ENCODE results near the gene CREG2. TPM values are rescaled to one million over a fixed set of nuclear protein-coding genes. Genes with fewer than 3 reads are reported as not detected.

Gene CREG2
- polyA plus RNA-seq, 1 experiment: not detected

DNA sequence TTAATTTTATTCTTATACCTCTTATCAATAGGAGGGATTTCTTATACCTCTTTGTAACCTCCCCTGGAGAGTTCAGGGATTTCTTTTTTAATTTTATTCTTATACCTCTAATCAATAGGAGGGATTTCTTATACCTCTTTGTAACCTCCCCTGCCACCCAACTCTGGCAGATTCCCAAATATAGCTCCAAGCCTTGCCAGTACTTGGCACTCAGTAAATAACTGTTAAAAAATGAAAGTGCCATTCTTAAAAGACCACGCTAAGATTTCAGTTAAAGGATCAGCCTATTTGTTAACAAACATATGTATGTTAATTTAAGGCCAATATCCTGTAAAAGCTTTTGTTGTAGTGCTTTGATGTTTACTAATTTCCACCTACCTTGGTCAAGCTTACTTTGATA, 83.6 kb downstream of the CREG2 start:
- TF ChIP-seq, protein P1, sequence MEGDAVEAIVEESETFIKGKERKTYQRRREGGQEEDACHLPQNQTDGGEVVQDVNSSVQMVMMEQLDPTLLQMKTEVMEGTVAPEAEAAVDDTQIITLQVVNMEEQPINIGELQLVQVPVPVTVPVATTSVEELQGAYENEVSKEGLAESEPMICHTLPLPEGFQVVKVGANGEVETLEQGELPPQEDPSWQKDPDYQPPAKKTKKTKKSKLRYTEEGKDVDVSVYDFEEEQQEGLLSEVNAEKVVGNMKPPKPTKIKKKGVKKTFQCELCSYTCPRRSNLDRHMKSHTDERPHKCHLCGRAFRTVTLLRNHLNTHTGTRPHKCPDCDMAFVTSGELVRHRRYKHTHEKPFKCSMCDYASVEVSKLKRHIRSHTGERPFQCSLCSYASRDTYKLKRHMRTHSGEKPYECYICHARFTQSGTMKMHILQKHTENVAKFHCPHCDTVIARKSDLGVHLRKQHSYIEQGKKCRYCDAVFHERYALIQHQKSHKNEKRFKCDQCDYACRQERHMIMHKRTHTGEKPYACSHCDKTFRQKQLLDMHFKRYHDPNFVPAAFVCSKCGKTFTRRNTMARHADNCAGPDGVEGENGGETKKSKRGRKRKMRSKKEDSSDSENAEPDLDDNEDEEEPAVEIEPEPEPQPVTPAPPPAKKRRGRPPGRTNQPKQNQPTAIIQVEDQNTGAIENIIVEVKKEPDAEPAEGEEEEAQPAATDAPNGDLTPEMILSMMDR (IDR thresholded peaks at IDR 0.05; ENCODE audit: low read depth, low read length): no peak
- no peak overlapping the region for H3K4me3 ChIP-seq (ENCODE audit: low read depth, low read length)
- ChIA-PET POLR2A (interaction anchor here (0.5 to 0.6 kb wide), 2 partner anchors 8 to 147 kb away, joined by 3 read pairs; no protein-coding TSS in a partner anchor), CTCF (no interaction called here)
- H3K27me3 ChIP-seq (ENCODE audit: control insufficient read depth, insufficient read depth, low read length): no peaks in the 10 kb centered on the region
- DNase-seq (ENCODE audit: low read depth, low spot score): no peak
- no peaks in the 10 kb centered on the region for H3K9me3 ChIP-seq (ENCODE audit: control insufficient read depth, insufficient read depth, low read length)
- H3K27ac ChIP-seq (ENCODE audit: low read depth, low read length): no peak overlapping the region

DNA sequence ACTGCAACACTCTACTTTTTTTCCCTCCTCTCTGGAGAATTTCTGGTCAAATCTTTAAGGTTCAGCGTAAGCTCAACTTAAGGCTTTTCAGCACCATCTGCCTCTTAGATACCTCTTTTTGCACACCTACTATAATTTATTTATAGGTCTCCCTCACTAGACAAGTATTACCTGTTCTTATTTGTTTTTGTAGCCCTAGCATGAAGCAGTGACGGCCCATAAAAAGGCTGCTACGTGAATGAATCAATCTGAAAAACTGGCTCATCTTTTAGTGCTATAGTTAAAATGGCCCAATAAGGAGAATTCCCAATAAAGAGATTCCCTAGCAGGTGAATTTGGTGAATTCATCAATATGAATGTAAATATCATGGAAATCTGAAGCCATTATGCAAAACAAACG, 85.3 kb downstream of the CREG2 start:
- ChIA-PET CTCF (no interaction called here), POLR2A (no interaction called here)
- no peak overlapping the region for H3K27ac ChIP-seq (ENCODE audit: low read depth, low read length)

DNA sequence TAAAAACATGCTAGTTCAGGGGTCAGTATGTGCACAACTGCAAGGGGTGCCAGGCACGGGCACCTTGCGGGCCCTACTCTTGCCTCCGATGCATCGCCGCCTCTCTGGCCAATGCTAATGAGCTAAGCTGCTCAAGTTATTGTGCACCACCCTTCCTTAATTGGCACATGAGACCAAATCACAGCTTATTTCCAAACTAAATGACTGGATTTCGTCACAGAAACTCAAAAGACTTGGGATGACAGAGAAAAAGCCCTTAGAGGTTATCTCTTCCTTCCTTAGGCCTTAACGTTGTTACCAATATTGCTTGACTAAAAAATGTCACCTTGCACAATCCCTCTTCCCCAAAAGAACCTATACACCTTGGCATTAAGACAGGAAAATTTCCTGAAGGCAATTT, 86.5 kb downstream of the CREG2 start:
- no peak for DNase-seq (ENCODE audit: low read depth, low spot score)
- Histone ChIP-seq H3K9me3 (ENCODE audit: control insufficient read depth, insufficient read depth, low read length) (no peaks in the 10 kb centered on the region), H3K27me3 (ENCODE audit: control insufficient read depth, insufficient read depth, low read length) (no peaks in the 10 kb centered on the region), H3K4me3 (ENCODE audit: low read depth, low read length) (no peak overlapping the region), H3K27ac (ENCODE audit: low read depth, low read length) (no peak overlapping the region)
- POLR2A ChIA-PET: no interaction called here
- TF ChIP-seq, protein P1 (IDR thresholded peaks at IDR 0.05; ENCODE audit: low read depth, low read length): no peak
- CTCF ChIA-PET: interaction anchor here (0.6 to 0.7 kb wide), 2 partner anchors 107 to 822 kb away, joined by 3 to 5 read pairs; no protein-coding TSS in a partner anchor

More for the DNA sequence above, 85.3 kb downstream of the CREG2 start:
- no peaks in the 10 kb centered on the region for H3K27me3 ChIP-seq (ENCODE audit: control insufficient read depth, insufficient read depth, low read length)
- H3K9me3 ChIP-seq (ENCODE audit: control insufficient read depth, insufficient read depth, low read length): no peaks in the 10 kb centered on the region
- TF ChIP-seq, protein P1 (IDR thresholded peaks at IDR 0.05; ENCODE audit: low read depth, low read length): no peak
- H3K4me3 ChIP-seq (ENCODE audit: low read depth, low read length): no peak overlapping the region
- no peak for DNase-seq (ENCODE audit: low read depth, low spot score)

DNA sequence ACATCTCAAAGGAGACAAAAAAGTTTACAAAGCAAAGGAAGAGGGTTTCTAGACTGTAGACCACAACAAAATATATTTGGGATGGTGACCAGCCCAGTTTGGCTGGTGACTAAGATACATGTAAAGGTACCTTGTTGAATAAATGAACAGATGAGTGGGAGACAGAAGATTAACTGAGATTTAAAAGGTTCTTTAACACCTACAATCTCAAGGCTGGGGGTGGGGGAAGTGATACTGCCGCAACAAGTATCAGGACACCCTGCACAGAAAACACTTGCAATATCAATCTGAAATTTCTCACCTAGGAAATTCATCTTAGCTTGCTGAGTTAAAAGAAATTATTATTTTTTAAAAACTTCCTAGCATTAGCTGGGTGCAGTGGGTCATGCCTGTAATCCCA, 87.1 kb downstream of the CREG2 start:
- ChIA-PET CTCF (interaction anchor here (0.6 to 1.2 kb wide), 2 partner anchors 87 to 108 kb away, joined by 3 read pairs; no protein-coding TSS in a partner anchor), POLR2A (no interaction called here)
- no peak for DNase-seq (ENCODE audit: low read depth, low spot score)
- no peak overlapping the region for H3K4me3 ChIP-seq (ENCODE audit: low read depth, low read length)
- TF ChIP-seq, protein P1 (IDR thresholded peaks at IDR 0.05; ENCODE audit: low read depth, low read length): no peak
- no peak overlapping the region for H3K27ac ChIP-seq (ENCODE audit: low read depth, low read length)
- no peaks in the 10 kb centered on the region for H3K27me3 ChIP-seq (ENCODE audit: control insufficient read depth, insufficient read depth, low read length)
- H3K9me3 ChIP-seq (ENCODE audit: control insufficient read depth, insufficient read depth, low read length): no peaks in the 10 kb centered on the region

DNA sequence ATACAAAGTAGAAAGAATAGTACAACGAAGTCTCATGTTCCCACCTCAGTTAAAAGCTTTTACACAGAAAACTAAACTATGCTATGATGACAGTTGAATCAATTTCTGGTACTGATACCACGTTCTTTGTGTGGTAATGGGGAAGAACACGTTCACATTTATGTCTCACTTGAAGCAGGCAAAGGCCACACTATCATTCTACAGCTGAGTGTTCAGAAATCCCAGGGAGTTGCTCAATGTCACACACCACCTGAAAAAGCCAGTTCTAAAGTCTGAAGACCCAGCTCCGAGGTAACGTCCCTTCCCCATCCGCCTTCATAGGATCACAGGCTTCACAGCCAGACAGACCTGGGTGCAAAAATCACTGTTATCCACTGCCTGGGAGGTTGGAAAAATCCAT, 87.7 kb downstream of the CREG2 start:
- H3K27me3 ChIP-seq (ENCODE audit: control insufficient read depth, insufficient read depth, low read length): no peaks in the 10 kb centered on the region
- no peak for DNase-seq (ENCODE audit: low read depth, low spot score)
- H3K4me3 ChIP-seq (ENCODE audit: low read depth, low read length): no peak overlapping the region
- no peak overlapping the region for H3K27ac ChIP-seq (ENCODE audit: low read depth, low read length)
- ChIA-PET POLR2A (no interaction called here), CTCF (interaction anchor here (0.6 to 1.2 kb wide), 3 partner anchors 87 to 517 kb away, joined by 3 read pairs; no protein-coding TSS in a partner anchor)
- TF ChIP-seq, protein P1 (IDR thresholded peaks at IDR 0.05; ENCODE audit: low read depth, low read length): no peak
- no peaks in the 10 kb centered on the region for H3K9me3 ChIP-seq (ENCODE audit: control insufficient read depth, insufficient read depth, low read length)

Data from AG04450 (cell line).